WTC11 (cell line): ENCODE data around the gene PMIS2.

Experiments
- ESRRA ChIP-seq: sonication (generic); formaldehyde crosslinking; IDR thresholded peaks from 2 replicates; pipeline ENCODE4 v1.8.1; 2022; ENCODE audit warnings: mild to moderate bottlenecking, missing genetic modification reagents, borderline replicate concordance
- FOXK1 ChIP-seq: sonication (generic); formaldehyde crosslinking; IDR thresholded peaks from 2 replicates; pipeline ENCODE4 v1.8.0; 2022; ENCODE audit warnings: mild to moderate bottlenecking, moderate library complexity, missing genetic modification reagents
- GABPB1 ChIP-seq: sonication (generic); formaldehyde crosslinking; IDR thresholded peaks from 2 replicates; pipeline ENCODE4 v1.8.1; 2023; ENCODE audit warnings: mild to moderate bottlenecking, missing genetic modification reagents
- GTF2I ChIP-seq: fragments of 250-450 bp; sonication (Bioruptor Pico); conservative IDR thresholded peaks from 2 replicates; pipeline ENCODE4 v1.4.0; 2021; ENCODE audit warnings: mild to moderate bottlenecking
- JUN ChIP-seq: sonication (generic); formaldehyde crosslinking; IDR thresholded peaks from 2 replicates; pipeline ENCODE4 v1.8.0; 2023; ENCODE audit warnings: mild to moderate bottlenecking, missing genetic modification reagents
- KAT7 ChIP-seq: sonication (generic); formaldehyde crosslinking; IDR thresholded peaks from 2 replicates; pipeline ENCODE4 v1.8.1; 2023; ENCODE audit warnings: missing genetic modification reagents, mild to moderate bottlenecking, borderline replicate concordance
- ZBTB21 ChIP-seq: sonication (generic); formaldehyde crosslinking; IDR thresholded peaks from 2 replicates; pipeline ENCODE4 v1.8.1; 2023; ENCODE audit warnings: mild to moderate bottlenecking, missing genetic modification reagents, borderline replicate concordance
- ZNF121 ChIP-seq: sonication (generic); formaldehyde crosslinking; IDR thresholded peaks from 2 replicates; pipeline ENCODE4 v1.8.0; 2023; ENCODE audit warnings: missing genetic modification reagents
- TF ChIP-seq, protein P1 (sequence below): fragments of 200-600 bp; IDR thresholded peaks from 2 replicates; pipeline ENCODE4 v1.8.0; 2022; ENCODE audit warnings: antibody characterized with exemption
- TF ChIP-seq, protein P2 (sequence below): fragments of 250-450 bp; sonication (Bioruptor Pico); IDR thresholded peaks from 2 replicates; pipeline ENCODE4 v1.9.0; 2021; ENCODE audit warnings: mild to moderate bottlenecking
- TF ChIP-seq, protein P3 (sequence below): sonication (generic); formaldehyde crosslinking; IDR thresholded peaks from 2 replicates; pipeline ENCODE4 v1.8.1; 2023; ENCODE audit warnings: mild to moderate bottlenecking, moderate library complexity, missing genetic modification reagents
- TF ChIP-seq, protein P4 (sequence below): sonication (generic); formaldehyde crosslinking; IDR thresholded peaks from 2 replicates; pipeline ENCODE4 v1.8.1; 2022; ENCODE audit warnings: low read depth, mild to moderate bottlenecking, moderate library complexity, missing genetic modification reagents, borderline replicate concordance

GRCh38 chr19:35565016-35565856 lies 20.7 kb upstream of the PMIS2 start:
- TF ChIP-seq, protein P1, sequence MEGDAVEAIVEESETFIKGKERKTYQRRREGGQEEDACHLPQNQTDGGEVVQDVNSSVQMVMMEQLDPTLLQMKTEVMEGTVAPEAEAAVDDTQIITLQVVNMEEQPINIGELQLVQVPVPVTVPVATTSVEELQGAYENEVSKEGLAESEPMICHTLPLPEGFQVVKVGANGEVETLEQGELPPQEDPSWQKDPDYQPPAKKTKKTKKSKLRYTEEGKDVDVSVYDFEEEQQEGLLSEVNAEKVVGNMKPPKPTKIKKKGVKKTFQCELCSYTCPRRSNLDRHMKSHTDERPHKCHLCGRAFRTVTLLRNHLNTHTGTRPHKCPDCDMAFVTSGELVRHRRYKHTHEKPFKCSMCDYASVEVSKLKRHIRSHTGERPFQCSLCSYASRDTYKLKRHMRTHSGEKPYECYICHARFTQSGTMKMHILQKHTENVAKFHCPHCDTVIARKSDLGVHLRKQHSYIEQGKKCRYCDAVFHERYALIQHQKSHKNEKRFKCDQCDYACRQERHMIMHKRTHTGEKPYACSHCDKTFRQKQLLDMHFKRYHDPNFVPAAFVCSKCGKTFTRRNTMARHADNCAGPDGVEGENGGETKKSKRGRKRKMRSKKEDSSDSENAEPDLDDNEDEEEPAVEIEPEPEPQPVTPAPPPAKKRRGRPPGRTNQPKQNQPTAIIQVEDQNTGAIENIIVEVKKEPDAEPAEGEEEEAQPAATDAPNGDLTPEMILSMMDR: no peak
- no peak for TF ChIP-seq KAT7 (CRISPR knock-in tag)
- TF ChIP-seq, protein P2, sequence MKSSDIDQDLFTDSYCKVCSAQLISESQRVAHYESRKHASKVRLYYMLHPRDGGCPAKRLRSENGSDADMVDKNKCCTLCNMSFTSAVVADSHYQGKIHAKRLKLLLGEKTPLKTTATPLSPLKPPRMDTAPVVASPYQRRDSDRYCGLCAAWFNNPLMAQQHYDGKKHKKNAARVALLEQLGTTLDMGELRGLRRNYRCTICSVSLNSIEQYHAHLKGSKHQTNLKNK: no peak
- no peak for TF ChIP-seq ESRRA (CRISPR knock-in tag)
- TF ChIP-seq GABPB1 (CRISPR knock-in tag): no peak
- no peak for TF ChIP-seq ZBTB21 (CRISPR knock-in tag)
- no peak for TF ChIP-seq FOXK1 (CRISPR knock-in tag)
- TF ChIP-seq, protein P3, sequence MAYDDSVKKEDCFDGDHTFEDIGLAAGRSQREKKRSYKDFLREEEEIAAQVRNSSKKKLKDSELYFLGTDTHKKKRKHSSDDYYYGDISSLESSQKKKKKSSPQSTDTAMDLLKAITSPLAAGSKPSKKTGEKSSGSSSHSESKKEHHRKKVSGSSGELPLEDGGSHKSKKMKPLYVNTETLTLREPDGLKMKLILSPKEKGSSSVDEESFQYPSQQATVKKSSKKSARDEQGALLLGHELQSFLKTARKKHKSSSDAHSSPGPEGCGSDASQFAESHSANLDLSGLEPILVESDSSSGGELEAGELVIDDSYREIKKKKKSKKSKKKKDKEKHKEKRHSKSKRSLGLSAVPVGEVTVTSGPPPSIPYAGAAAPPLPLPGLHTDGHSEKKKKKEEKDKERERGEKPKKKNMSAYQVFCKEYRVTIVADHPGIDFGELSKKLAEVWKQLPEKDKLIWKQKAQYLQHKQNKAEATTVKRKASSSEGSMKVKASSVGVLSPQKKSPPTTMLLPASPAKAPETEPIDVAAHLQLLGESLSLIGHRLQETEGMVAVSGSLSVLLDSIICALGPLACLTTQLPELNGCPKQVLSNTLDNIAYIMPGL (CRISPR knock-in tag): no peak
- TF ChIP-seq ZNF121 (CRISPR knock-in tag): no peak
- TF ChIP-seq, protein P4, sequence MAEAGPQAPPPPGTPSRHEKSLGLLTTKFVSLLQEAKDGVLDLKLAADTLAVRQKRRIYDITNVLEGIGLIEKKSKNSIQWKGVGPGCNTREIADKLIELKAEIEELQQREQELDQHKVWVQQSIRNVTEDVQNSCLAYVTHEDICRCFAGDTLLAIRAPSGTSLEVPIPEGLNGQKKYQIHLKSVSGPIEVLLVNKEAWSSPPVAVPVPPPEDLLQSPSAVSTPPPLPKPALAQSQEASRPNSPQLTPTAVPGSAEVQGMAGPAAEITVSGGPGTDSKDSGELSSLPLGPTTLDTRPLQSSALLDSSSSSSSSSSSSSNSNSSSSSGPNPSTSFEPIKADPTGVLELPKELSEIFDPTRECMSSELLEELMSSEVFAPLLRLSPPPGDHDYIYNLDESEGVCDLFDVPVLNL: no peak
- no peak for TF ChIP-seq GTF2I
- no peak for TF ChIP-seq JUN (CRISPR knock-in tag)
